Type B pancreatic cell (in vitro differentiated cells): ENCODE measurements around the gene SLC22A3. TPM values are rescaled to one million over a fixed set of nuclear protein-coding genes. Genes with fewer than 3 reads are reported as not detected.

Experiments
- DNase-seq: peaks from one replicate; pipeline ENCODE4 v3.0.0; 2021; ENCODE audit warnings: mixed read lengths; ENCODE audit not compliant: unreplicated experiment; ENCODE audit errors: extremely low spot score
- H3K27ac Mint-ChIP-seq: 2 replicates; pipeline ENCODE4 v1.8.0; 2021; ENCODE audit warnings: mild to moderate bottlenecking, mixed read lengths
- H3K27me3 Mint-ChIP-seq: 2 replicates; pipeline ENCODE4 v1.8.0; 2021; ENCODE audit warnings: mixed read lengths
- H3K36me3 Mint-ChIP-seq: 2 replicates; pipeline ENCODE4 v1.8.0; 2021; ENCODE audit warnings: mixed read lengths
- H3K4me1 Mint-ChIP-seq: one replicate; pipeline ENCODE4 v1.8.0; 2021; ENCODE audit warnings: mixed read lengths; ENCODE audit not compliant: unreplicated experiment
- H3K4me3 Mint-ChIP-seq: 2 replicates; pipeline ENCODE4 v1.8.0; 2021; ENCODE audit warnings: mild to moderate bottlenecking, mixed read lengths
- H3K9me3 Mint-ChIP-seq: 2 replicates; pipeline ENCODE4 v1.8.0; 2021; ENCODE audit warnings: mixed read lengths
- total RNA-seq: library from RNA; stranded (reverse); gene quantifications from 2 replicates; pipeline ENCODE4 v1.2.1, GENCODE V29; 2021; ENCODE audit warnings: low replicate concordance
- TF ChIP-seq, protein P1 (sequence below): fragments of 200-600 bp; sonication (generic); conservative IDR thresholded peaks from 2 replicates; pipeline ENCODE4 v1.5.0; 2021; ENCODE audit warnings: antibody characterized with exemption, mild to moderate bottlenecking

The SLC22A3 gene
- total RNA-seq, 1 donor from 2014 or later = 0.87 TPM

DNA sequence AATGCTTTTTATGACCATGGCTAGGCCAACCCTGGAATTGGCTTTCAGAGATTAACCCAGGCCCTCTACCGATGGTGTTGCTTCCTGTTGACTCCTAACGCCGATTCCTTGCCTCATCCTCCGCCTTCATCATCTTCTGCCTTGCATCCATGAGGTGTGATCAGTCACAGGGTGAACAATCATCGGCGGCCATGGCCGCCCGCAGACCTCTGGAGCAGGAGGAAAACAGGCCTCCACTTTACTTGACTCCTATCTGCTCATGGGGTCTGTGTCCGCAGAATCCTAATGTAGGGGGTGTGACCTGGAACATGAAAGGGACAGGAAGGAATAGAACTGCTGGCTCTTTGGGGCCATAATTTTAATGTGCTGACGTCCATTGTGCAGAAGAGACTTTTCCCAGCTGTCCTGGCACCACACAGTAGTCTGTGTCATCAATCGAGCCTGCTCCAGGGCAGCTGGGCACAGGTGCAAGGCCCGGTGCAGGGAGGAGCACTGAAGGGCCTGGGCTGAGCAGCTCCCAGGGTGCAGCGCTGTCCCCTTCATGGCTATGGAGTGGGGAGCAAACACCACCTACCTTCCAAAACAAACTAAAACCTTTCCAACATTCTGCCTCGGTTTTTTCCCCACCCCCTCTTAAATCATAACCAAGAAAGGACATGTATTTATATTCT lies 8.0 kb downstream of the SLC22A3 start:
- Mint-ChIP-seq H3K4me1 (no peaks in the 10 kb centered on the region), H3K27ac (no peak overlapping the region), H3K4me3 (no peak overlapping the region), H3K9me3 (no peaks in the 10 kb centered on the region), H3K36me3 (no peaks in the 10 kb centered on the region), H3K27me3 (peaks cover 37% of the 10 kb centered on the region)
- DNase-seq = no peak
- TF ChIP-seq, protein P1, sequence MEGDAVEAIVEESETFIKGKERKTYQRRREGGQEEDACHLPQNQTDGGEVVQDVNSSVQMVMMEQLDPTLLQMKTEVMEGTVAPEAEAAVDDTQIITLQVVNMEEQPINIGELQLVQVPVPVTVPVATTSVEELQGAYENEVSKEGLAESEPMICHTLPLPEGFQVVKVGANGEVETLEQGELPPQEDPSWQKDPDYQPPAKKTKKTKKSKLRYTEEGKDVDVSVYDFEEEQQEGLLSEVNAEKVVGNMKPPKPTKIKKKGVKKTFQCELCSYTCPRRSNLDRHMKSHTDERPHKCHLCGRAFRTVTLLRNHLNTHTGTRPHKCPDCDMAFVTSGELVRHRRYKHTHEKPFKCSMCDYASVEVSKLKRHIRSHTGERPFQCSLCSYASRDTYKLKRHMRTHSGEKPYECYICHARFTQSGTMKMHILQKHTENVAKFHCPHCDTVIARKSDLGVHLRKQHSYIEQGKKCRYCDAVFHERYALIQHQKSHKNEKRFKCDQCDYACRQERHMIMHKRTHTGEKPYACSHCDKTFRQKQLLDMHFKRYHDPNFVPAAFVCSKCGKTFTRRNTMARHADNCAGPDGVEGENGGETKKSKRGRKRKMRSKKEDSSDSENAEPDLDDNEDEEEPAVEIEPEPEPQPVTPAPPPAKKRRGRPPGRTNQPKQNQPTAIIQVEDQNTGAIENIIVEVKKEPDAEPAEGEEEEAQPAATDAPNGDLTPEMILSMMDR = no peak

GRCh38 chr6:160357088-160357487 lies 8.9 kb downstream of the SLC22A3 start:
- no peak for DNase-seq
- no peak overlapping the region for H3K4me3 Mint-ChIP-seq
- H3K27ac Mint-ChIP-seq = no peak overlapping the region

DNA sequence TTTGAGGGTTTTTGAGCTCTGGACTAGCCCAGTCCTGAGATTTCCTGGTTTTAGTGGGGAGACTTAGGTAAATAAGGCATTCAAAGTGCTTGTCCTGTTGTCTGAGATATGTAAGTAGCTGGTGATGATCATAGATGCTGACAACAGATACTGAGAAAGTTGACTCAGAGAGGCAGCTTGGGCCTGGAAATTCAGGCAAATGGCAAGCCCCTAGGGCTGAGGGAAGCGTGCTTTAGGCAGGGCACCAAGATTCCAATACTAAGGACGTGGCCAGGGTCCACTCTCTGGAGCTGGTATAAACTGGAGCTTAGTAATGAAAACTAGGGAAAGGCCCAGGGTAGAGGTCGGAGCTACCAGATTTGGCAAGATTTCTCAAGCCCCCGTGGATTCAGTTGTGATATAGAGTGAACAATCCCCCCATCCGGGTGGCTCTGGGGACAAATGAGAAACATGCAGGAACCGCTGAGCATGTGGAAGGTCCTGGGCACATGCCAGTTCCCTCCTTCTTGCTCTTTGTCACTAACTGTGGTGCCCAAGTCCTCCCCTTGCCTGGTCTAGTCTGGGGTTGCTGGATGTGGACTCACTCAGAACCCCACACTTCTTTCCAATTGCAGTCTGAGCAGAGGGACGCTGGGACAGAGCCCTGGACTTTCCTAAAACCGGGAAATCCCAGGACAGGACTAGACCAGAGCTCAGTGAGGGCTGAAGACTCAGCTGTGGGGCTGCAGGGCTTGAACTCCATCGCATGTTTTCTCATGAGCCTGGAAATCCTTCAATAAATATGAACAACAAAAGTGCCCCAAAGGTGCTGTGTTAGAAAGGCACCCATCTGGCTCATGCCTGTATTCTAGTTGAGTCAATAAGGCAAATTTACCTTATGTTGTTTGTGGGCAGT lies 10.3 kb downstream of the SLC22A3 start:
- TF ChIP-seq, protein P1 = no peak
- Mint-ChIP-seq H3K4me1 (no peaks in the 10 kb centered on the region), H3K4me3 (no peak overlapping the region), H3K27ac (no peak overlapping the region), H3K36me3 (no peaks in the 10 kb centered on the region), H3K9me3 (no peaks in the 10 kb centered on the region), H3K27me3 (peaks cover 19% of the 10 kb centered on the region)
- no peak for DNase-seq

More at GRCh38 chr6:160357088-160357487, 8.9 kb downstream of the SLC22A3 start:
- H3K4me1 Mint-ChIP-seq = no peaks in the 10 kb centered on the region
- TF ChIP-seq, protein P1 = no peak
- H3K36me3 Mint-ChIP-seq = no peaks in the 10 kb centered on the region
- H3K9me3 Mint-ChIP-seq = no peaks in the 10 kb centered on the region
- peaks cover 31% of the 10 kb centered on the region for H3K27me3 Mint-ChIP-seq

GRCh38 chr6:160360955-160361354 lies 12.8 kb downstream of the SLC22A3 start:
- H3K27ac Mint-ChIP-seq = no peak overlapping the region
- H3K4me1 Mint-ChIP-seq = no peaks in the 10 kb centered on the region
- H3K36me3 Mint-ChIP-seq = no peaks in the 10 kb centered on the region
- H3K4me3 Mint-ChIP-seq = no peak overlapping the region
- TF ChIP-seq, protein P1 = no peak
- H3K27me3 Mint-ChIP-seq = peaks cover 19% of the 10 kb centered on the region
- no peak for DNase-seq
- no peaks in the 10 kb centered on the region for H3K9me3 Mint-ChIP-seq

- H3K4me3 Mint-ChIP-seq = no peak overlapping the region
- no peaks in the 10 kb centered on the region for H3K9me3 Mint-ChIP-seq
- H3K27ac Mint-ChIP-seq = no peak overlapping the region
- no peak for DNase-seq
- peaks cover 13% of the 10 kb centered on the region for H3K27me3 Mint-ChIP-seq
- no peaks in the 10 kb centered on the region for H3K4me1 Mint-ChIP-seq
- H3K36me3 Mint-ChIP-seq = no peaks in the 10 kb centered on the region
- TF ChIP-seq, protein P1 = no peak
Observed at GRCh38 chr6:160362556-160362955, 14.4 kb downstream of the SLC22A3 start.
